ENCODE data around the gene EP400.

DNA sequence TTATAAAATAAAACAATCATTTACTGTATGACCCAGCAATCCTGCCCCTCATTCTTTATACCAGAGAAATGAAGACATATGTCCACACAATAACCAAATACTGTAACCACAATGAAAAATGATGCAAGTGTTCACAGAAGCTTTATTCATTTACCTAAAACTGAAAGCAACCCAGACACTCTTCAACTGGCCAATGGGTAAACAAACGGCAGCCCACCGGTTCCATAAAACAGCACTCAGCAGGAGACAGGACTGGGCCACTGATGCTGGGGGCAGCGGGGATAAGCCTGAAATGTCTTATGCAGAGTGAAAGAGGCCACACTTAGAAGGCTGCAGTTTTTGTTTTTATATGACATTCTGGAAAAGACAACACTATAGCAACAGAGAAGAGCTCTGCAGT is 179.3 kb downstream of the EP400 start:
- TF ChIP-seq, protein P1, sequence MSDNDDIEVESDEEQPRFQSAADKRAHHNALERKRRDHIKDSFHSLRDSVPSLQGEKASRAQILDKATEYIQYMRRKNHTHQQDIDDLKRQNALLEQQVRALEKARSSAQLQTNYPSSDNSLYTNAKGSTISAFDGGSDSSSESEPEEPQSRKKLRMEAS (CRISPR knock-in tag; IDR thresholded peaks at IDR 0.05) = no peak
- TF ChIP-seq, protein P2, sequence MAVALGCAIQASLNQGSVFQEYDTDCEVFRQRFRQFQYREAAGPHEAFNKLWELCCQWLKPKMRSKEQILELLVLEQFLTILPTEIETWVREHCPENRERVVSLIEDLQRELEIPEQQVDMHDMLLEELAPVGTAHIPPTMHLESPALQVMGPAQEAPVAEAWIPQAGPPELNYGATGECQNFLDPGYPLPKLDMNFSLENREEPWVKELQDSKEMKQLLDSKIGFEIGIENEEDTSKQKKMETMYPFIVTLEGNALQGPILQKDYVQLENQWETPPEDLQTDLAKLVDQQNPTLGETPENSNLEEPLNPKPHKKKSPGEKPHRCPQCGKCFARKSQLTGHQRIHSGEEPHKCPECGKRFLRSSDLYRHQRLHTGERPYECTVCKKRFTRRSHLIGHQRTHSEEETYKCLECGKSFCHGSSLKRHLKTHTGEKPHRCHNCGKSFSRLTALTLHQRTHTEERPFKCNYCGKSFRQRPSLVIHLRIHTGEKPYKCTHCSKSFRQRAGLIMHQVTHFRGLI (CRISPR knock-in tag; IDR thresholded peaks at IDR 0.05) = no peak
- TF ChIP-seq DACH1 (IDR thresholded peaks at IDR 0.05; ENCODE audit: partially characterized antibody) = no peak
- no peak for TF ChIP-seq BACH1 (tag; IDR thresholded peaks at IDR 0.05)
- TF ChIP-seq POLR2AphosphoS5 (IDR thresholded peaks at IDR 0.05; ENCODE audit: control insufficient read depth, insufficient read depth, low read depth, low read length) = no peak
- TF ChIP-seq MXI1 (IDR thresholded peaks at IDR 0.05; ENCODE audit: low read depth, low read length) = no peak
- TF ChIP-seq, protein P3, sequence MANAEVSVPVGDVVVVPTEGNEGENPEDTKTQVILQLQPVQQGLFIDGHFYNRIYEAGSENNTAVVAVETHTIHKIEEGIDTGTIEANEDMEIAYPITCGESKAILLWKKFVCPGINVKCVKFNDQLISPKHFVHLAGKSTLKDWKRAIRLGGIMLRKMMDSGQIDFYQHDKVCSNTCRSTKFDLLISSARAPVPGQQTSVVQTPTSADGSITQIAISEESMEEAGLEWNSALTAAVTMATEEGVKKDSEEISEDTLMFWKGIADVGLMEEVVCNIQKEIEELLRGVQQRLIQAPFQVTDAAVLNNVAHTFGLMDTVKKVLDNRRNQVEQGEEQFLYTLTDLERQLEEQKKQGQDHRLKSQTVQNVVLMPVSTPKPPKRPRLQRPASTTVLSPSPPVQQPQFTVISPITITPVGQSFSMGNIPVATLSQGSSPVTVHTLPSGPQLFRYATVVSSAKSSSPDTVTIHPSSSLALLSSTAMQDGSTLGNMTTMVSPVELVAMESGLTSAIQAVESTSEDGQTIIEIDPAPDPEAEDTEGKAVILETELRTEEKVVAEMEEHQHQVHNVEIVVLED (CRISPR knock-in tag; IDR thresholded peaks at IDR 0.05) = no peak
- TF ChIP-seq, protein P4, sequence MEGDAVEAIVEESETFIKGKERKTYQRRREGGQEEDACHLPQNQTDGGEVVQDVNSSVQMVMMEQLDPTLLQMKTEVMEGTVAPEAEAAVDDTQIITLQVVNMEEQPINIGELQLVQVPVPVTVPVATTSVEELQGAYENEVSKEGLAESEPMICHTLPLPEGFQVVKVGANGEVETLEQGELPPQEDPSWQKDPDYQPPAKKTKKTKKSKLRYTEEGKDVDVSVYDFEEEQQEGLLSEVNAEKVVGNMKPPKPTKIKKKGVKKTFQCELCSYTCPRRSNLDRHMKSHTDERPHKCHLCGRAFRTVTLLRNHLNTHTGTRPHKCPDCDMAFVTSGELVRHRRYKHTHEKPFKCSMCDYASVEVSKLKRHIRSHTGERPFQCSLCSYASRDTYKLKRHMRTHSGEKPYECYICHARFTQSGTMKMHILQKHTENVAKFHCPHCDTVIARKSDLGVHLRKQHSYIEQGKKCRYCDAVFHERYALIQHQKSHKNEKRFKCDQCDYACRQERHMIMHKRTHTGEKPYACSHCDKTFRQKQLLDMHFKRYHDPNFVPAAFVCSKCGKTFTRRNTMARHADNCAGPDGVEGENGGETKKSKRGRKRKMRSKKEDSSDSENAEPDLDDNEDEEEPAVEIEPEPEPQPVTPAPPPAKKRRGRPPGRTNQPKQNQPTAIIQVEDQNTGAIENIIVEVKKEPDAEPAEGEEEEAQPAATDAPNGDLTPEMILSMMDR (IDR thresholded peaks at IDR 0.05 in 2 of 3, conservative IDR thresholded peaks at IDR 0.05 in 1 of 3; ENCODE audit: insufficient read depth in 2 of 3, low read depth in 1 of 3, low read length in 3 of 3) = no peak
- no peak for TF ChIP-seq BHLHE40 (IDR thresholded peaks at IDR 0.05; ENCODE audit: low read length)
- TF ChIP-seq ZC3H4 (CRISPR knock-in tag; IDR thresholded peaks at IDR 0.05; ENCODE audit: borderline replicate concordance) = no peak
- TF ChIP-seq HDAC2 (IDR thresholded peaks at IDR 0.05) = no peak
- TF ChIP-seq, protein P5, sequence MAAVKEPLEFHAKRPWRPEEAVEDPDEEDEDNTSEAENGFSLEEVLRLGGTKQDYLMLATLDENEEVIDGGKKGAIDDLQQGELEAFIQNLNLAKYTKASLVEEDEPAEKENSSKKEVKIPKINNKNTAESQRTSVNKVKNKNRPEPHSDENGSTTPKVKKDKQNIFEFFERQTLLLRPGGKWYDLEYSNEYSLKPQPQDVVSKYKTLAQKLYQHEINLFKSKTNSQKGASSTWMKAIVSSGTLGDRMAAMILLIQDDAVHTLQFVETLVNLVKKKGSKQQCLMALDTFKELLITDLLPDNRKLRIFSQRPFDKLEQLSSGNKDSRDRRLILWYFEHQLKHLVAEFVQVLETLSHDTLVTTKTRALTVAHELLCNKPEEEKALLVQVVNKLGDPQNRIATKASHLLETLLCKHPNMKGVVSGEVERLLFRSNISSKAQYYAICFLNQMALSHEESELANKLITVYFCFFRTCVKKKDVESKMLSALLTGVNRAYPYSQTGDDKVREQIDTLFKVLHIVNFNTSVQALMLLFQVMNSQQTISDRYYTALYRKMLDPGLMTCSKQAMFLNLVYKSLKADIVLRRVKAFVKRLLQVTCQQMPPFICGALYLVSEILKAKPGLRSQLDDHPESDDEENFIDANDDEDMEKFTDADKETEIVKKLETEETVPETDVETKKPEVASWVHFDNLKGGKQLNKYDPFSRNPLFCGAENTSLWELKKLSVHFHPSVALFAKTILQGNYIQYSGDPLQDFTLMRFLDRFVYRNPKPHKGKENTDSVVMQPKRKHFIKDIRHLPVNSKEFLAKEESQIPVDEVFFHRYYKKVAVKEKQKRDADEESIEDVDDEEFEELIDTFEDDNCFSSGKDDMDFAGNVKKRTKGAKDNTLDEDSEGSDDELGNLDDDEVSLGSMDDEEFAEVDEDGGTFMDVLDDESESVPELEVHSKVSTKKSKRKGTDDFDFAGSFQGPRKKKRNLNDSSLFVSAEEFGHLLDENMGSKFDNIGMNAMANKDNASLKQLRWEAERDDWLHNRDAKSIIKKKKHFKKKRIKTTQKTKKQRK (IDR thresholded peaks at IDR 0.05; ENCODE audit: borderline replicate concordance, low read depth, low read length) = no peak
- no peak for TF ChIP-seq SIX5 (IDR thresholded peaks at IDR 0.05; ENCODE audit: borderline replicate concordance in 1 of 2, insufficient read depth in 1 of 2, low read depth in 1 of 2, low read length in 2 of 2)
- TF ChIP-seq ZNF785 (CRISPR knock-in tag; IDR thresholded peaks at IDR 0.05) = no peak
